SK-N-MC (cell line): ENCODE measurements around the gene THOC5.

Experiments
- EZH2 ChIP-seq: fragments of 200-600 bp; sonication (generic); IDR thresholded peaks from one replicate; pipeline ENCODE4 v1.6.1; 2017; ENCODE audit warnings: antibody characterized with exemption
- FOXP2 ChIP-seq: optimal IDR thresholded peaks from 2 replicates; pipeline ENCODE3; 2011; ENCODE audit warnings: mild to moderate bottlenecking, moderate library complexity; ENCODE audit not compliant: insufficient read depth; ENCODE audit errors: extremely low read length, control extremely low read depth

DNA sequence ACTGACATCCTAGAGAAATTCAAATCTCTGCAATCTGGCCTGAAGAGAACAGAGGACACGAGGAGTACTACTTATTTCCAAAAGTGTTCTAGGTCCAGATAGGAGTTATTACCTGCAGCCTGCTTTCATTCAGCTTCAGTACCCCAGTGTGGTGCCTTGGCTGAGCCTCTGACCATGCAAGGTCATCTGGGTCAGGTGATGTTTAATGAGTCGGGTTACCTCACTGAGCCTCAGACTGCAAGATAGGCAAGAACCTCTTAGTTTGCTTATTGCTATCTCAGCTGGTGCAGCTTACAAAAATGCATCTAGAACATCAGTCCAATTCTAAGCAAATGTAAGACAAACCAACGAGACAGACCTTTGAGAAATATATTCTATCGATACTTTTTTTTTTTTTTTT, 40.4 kb upstream of the THOC5 start:
- TF ChIP-seq EZH2 (no peak), FOXP2 (no peak)
